Activated gamma-delta T cell (primary cell): Measurements from ENCODE around the gene KATNAL1.
"Not testable (repeated sequence)": the region's sequence is repeated elsewhere in the genome, so short reads cannot be mapped to it uniquely, and the experiment has no call there.

Source experiments
- DNase-seq: peaks from one replicate; lab custom pipeline; 2025; lab: John Stamatoyannopoulos, UW

Gene KATNAL1

GRCh38 chr13:30292325-30292724, 15.0 kb downstream of the KATNAL1 start:
- no peak for DNase-seq

- DNase-seq, result no peak
These were observed 16.4 kb downstream of the KATNAL1 start for GRCh38 chr13:30290812-30291436.

GRCh38 chr13:30289533-30289932, 17.8 kb downstream of the KATNAL1 start:
- no peak for DNase-seq

GRCh38 chr13:30286059-30286458, 21.3 kb downstream of the KATNAL1 start:
- not testable (repeated sequence) for DNase-seq

GRCh38 chr13:30276178-30276577, 31.2 kb downstream of the KATNAL1 start:
- DNase-seq, result no peak

GRCh38 chr13:30274083-30274482, 33.3 kb downstream of the KATNAL1 start:
- no peak for DNase-seq

GRCh38 chr13:30270035-30270434, 37.3 kb downstream of the KATNAL1 start:
- not testable (repeated sequence) for DNase-seq

GRCh38 chr13:30268673-30269072, 38.7 kb downstream of the KATNAL1 start:
- DNase-seq, result no peak

- DNase-seq, result no peak
These were observed 40.6 kb downstream of the KATNAL1 start for GRCh38 chr13:30266756-30267155.

- not testable (repeated sequence) for DNase-seq
These were observed 48.1 kb downstream of the KATNAL1 start for GRCh38 chr13:30259149-30259733.

- DNase-seq, result no peak
These were observed 49.8 kb downstream of the KATNAL1 start for GRCh38 chr13:30257468-30258099.

- no peak for DNase-seq
These were observed 50.5 kb downstream of the KATNAL1 start for GRCh38 chr13:30256713-30257467.

- DNase-seq, result no peak
These were observed 51.7 kb downstream of the KATNAL1 start for GRCh38 chr13:30255696-30256095.

GRCh38 chr13:30253830-30254229, 53.5 kb downstream of the KATNAL1 start:
- no peak for DNase-seq

- no peak for DNase-seq
These were observed 59.9 kb downstream of the KATNAL1 start for GRCh38 chr13:30247406-30247805.

- no peak for DNase-seq
These were observed 65.8 kb downstream of the KATNAL1 start for GRCh38 chr13:30241532-30241931.

GRCh38 chr13:30240608-30241007, 66.7 kb downstream of the KATNAL1 start:
- no peak for DNase-seq

GRCh38 chr13:30235216-30235615, 72.1 kb downstream of the KATNAL1 start:
- DNase-seq, result no peak

GRCh38 chr13:30234619-30235162, 72.7 kb downstream of the KATNAL1 start:
- no peak for DNase-seq

- no peak for DNase-seq
These were observed 82.6 kb downstream of the KATNAL1 start for GRCh38 chr13:30224732-30225131.

- DNase-seq, result no peak
These were observed 85.1 kb downstream of the KATNAL1 start for GRCh38 chr13:30222254-30222653.

- DNase-seq, result no peak
These were observed 91.2 kb downstream of the KATNAL1 start for GRCh38 chr13:30216111-30216510.
